WERI-Rb-1 (cell line): Measurements from ENCODE around the gene TTC34.

ENCODE experiments used
- DNase-seq: peaks from one replicate; pipeline ENCODE4 v3.0.0-alpha.2; 2020
- H3K27ac ChIP-seq: fragments of 250-450 bp; sonication (Bioruptor Pico); 2 replicates; pipeline ENCODE4 v1.5.1; 2020; ENCODE audit warnings: mild to moderate bottlenecking, moderate library complexity
- H3K27me3 ChIP-seq: fragments of 250-450 bp; sonication (Bioruptor Pico); 2 replicates; pipeline ENCODE4 v1.5.1; 2021; ENCODE audit warnings: mild to moderate bottlenecking, low read depth, moderate library complexity; ENCODE audit not compliant: insufficient read depth, severe bottlenecking
- H3K36me3 ChIP-seq: fragments of 250-450 bp; sonication (Bioruptor Pico); 2 replicates; pipeline ENCODE4 v1.5.1; 2020; ENCODE audit warnings: mild to moderate bottlenecking, moderate library complexity
- H3K4me3 ChIP-seq: 2 replicates; pipeline ENCODE4 v1.5.1; 2011; ENCODE audit warnings: low read depth, mild to moderate bottlenecking, control low read depth, low read length
- H3K9me3 ChIP-seq: fragments of 250-450 bp; sonication (Bioruptor Pico); 2 replicates; pipeline ENCODE4 v1.5.1; 2021; ENCODE audit warnings: mild to moderate bottlenecking, moderate library complexity; ENCODE audit not compliant: severe bottlenecking
- CTCF ChIP-seq: IDR thresholded peaks from 2 replicates; pipeline ENCODE4 v1.5.1; 2011; ENCODE audit warnings: low read depth, mild to moderate bottlenecking, control low read depth, inconsistent platforms, low read length

TTC34 gene

GRCh38 chr1:2826316-2826715 lies 24.8 kb upstream of the TTC34 start:
- Histone ChIP-seq H3K27me3 (no peaks in the 10 kb centered on the region), H3K9me3 (peaks cover 4% of the 10 kb centered on the region), H3K36me3 (no peaks in the 10 kb centered on the region), H3K27ac (no peak overlapping the region), H3K4me3 (no peak overlapping the region)
- no peak for DNase-seq
- TF ChIP-seq CTCF = no peak

DNA sequence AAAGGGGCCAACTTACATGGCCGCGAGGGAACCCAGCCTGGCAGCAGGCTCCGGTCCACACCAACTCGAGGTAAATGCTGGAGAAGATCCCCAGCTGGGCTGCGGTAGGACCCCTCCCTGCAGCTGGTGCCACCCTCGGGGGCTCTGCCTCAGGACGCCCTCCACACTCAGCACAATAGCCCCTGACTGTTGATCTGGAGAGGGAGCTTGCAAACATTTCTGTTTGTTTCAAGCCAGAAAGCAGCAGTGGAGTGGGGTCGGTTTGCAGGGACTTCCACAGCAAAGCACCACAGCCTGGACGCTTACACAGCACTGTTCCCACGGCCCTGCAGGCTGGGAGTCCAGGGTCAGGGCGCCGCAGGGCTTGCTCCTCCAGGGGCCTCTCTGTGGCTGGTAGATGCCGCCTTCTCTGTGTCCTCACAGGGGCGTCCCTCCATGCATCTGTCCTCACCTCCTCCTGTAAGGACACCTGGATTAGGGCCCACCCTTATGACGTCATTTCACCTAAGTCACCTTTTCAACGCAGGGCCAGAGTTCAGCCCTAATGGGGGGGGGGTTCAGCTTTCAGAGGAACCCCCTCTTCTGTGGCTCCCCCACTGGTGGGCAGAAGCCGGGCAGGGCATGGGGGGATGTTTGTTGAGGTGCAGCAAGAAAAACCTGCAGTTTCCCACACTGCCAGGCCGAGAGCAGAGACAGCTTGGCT lies 24.1 kb upstream of the TTC34 start:
- DNase-seq = no peak
- peaks cover 4% of the 10 kb centered on the region for H3K9me3 ChIP-seq
- H3K27ac ChIP-seq = no peak overlapping the region
- H3K27me3 ChIP-seq = no peaks in the 10 kb centered on the region
- H3K36me3 ChIP-seq = no peaks in the 10 kb centered on the region
- TF ChIP-seq CTCF = no peak
- H3K4me3 ChIP-seq = no peak overlapping the region

- Histone ChIP-seq H3K27me3 (no peaks in the 10 kb centered on the region), H3K27ac (no peak overlapping the region), H3K4me3 (no peak overlapping the region), H3K9me3 (peaks cover 4% of the 10 kb centered on the region), H3K36me3 (no peaks in the 10 kb centered on the region)
- no peak for TF ChIP-seq CTCF
- no peak for DNase-seq
Observed at GRCh38 chr1:2824999-2825398, 23.5 kb upstream of the TTC34 start.

- no peak overlapping the region for H3K27ac ChIP-seq
- H3K4me3 ChIP-seq = no peak overlapping the region
- peaks cover 4% of the 10 kb centered on the region for H3K9me3 ChIP-seq
- no peaks in the 10 kb centered on the region for H3K27me3 ChIP-seq
- no peak for TF ChIP-seq CTCF
- H3K36me3 ChIP-seq = no peaks in the 10 kb centered on the region
- DNase-seq = no peak
Observed at GRCh38 chr1:2823921-2824610, 22.6 kb upstream of the TTC34 start.

- Histone ChIP-seq H3K36me3 (no peaks in the 10 kb centered on the region), H3K4me3 (no peak overlapping the region), H3K27me3 (no peaks in the 10 kb centered on the region), H3K9me3 (peaks cover 3% of the 10 kb centered on the region), H3K27ac (no peak overlapping the region)
- no peak for TF ChIP-seq CTCF
- no peak for DNase-seq
Observed at GRCh38 chr1:2822621-2823145, 21.2 kb upstream of the TTC34 start.
